ENCODE measurements around the gene RIC1. TPM values are rescaled to one million over a fixed set of nuclear protein-coding genes. Genes with fewer than 3 reads are reported as not detected.

The RIC1 gene
- total RNA-seq, 4 donors from 2014 or later, result 40.5 to 76.0 (median 43.4) TPM

DNA sequence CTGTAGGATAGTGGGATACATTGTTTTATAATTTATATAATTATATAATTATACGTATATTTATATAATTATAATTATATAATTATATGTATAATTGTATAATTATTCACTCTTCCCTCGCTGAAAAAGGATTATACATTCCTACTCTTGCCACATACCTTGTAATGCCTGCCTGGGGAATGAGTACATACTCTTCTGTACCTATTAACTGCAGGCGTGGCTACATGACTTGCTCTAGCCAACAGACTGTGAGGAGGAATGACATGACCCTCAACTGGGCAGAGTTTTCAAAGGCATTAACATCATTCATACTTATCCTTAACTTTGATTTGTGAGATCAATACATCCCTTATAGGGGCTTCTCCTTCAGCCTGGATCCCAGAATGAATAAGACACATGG is 184.9 kb downstream of the RIC1 start:
- Histone ChIP-seq H3K27ac (no peak overlapping the region), H3K27me3 (no peaks in the 10 kb centered on the region), H3K9me3 (no peaks in the 10 kb centered on the region), H3K4me1 (no peaks in the 10 kb centered on the region), H3K36me3 (peaks cover 14% of the 10 kb centered on the region), H3K4me3 (no peak overlapping the region)
- 82% methylated on average over 3 of the region's 3 CpGs for WGBS
- DNase-seq (ENCODE audit: low spot score in 2 of 2), result no peak
- TF ChIP-seq POLR2A (IDR thresholded peaks at IDR 0.05) (no peak), POLR2AphosphoS5 (IDR thresholded peaks at IDR 0.05) (no peak), EP300 (IDR thresholded peaks at IDR 0.05) (no peak)
- TF ChIP-seq, protein P1, sequence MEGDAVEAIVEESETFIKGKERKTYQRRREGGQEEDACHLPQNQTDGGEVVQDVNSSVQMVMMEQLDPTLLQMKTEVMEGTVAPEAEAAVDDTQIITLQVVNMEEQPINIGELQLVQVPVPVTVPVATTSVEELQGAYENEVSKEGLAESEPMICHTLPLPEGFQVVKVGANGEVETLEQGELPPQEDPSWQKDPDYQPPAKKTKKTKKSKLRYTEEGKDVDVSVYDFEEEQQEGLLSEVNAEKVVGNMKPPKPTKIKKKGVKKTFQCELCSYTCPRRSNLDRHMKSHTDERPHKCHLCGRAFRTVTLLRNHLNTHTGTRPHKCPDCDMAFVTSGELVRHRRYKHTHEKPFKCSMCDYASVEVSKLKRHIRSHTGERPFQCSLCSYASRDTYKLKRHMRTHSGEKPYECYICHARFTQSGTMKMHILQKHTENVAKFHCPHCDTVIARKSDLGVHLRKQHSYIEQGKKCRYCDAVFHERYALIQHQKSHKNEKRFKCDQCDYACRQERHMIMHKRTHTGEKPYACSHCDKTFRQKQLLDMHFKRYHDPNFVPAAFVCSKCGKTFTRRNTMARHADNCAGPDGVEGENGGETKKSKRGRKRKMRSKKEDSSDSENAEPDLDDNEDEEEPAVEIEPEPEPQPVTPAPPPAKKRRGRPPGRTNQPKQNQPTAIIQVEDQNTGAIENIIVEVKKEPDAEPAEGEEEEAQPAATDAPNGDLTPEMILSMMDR (IDR thresholded peaks at IDR 0.05), result no peak

DNA sequence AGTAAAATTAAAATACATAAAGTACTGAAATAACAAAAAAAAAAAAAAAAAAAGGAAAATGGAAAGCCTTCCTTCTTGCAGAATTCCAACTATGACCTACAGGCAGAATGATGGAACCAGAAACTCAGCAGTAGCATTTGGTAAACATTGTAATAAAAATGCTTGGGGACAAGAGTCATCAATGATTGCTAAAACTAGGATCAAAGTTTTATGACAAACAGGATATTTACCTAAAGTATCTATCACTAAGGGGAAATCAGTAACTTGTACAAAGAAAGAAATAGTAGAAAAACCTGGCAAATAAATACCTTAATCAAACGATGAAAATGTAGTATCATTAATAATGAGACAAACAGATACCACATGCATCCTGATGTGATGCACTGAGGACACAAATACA is 186.6 kb downstream of the RIC1 start:
- H3K9me3 ChIP-seq, result no peaks in the 10 kb centered on the region
- 85% methylated on average over 1 of the region's 1 CpG for WGBS
- DNase-seq (ENCODE audit: low spot score in 2 of 2), result no peak
- no peak overlapping the region for H3K27ac ChIP-seq
- TF ChIP-seq POLR2A (IDR thresholded peaks at IDR 0.05) (no peak), POLR2AphosphoS5 (IDR thresholded peaks at IDR 0.05) (no peak), EP300 (IDR thresholded peaks at IDR 0.05) (no peak)
- TF ChIP-seq, protein P1 (IDR thresholded peaks at IDR 0.05), result no peak
- no peaks in the 10 kb centered on the region for H3K4me1 ChIP-seq
- no peaks in the 10 kb centered on the region for H3K27me3 ChIP-seq
- peaks cover 16% of the 10 kb centered on the region for H3K36me3 ChIP-seq
- H3K4me3 ChIP-seq, result no peak overlapping the region

DNA sequence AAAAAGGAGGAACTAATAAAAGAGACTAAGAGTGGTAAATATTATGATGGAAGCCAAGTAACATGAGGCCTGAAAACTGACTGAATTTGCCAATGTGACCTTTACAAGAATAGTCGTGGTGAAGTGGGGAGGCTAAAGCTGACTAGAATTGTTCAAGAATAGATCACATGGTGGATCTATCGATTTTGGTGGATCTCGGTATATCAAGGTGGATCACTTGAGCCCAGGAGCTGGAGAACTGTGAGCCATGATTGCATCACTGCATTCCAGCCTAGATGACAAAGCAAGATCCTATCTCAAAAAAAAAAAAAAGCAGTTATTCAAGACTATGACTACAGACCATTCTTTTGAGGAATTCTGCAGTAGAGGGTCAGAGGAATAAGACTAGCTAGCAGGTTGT is 189.0 kb downstream of the RIC1 start:
- DNase-seq (ENCODE audit: low spot score in 2 of 2), result no peak
- Histone ChIP-seq H3K36me3 (peaks cover 19% of the 10 kb centered on the region), H3K4me1 (no peaks in the 10 kb centered on the region), H3K4me3 (no peak overlapping the region), H3K27me3 (no peaks in the 10 kb centered on the region), H3K27ac (no peak overlapping the region), H3K9me3 (no peaks in the 10 kb centered on the region)
- TF ChIP-seq EP300 (IDR thresholded peaks at IDR 0.05), result no peak
- TF ChIP-seq POLR2A (IDR thresholded peaks at IDR 0.05), result no peak
- no peak for TF ChIP-seq POLR2AphosphoS5 (IDR thresholded peaks at IDR 0.05)
- TF ChIP-seq, protein P1 (IDR thresholded peaks at IDR 0.05), result no peak
- WGBS, result 75% methylated on average over 3 of the region's 3 CpGs

DNA sequence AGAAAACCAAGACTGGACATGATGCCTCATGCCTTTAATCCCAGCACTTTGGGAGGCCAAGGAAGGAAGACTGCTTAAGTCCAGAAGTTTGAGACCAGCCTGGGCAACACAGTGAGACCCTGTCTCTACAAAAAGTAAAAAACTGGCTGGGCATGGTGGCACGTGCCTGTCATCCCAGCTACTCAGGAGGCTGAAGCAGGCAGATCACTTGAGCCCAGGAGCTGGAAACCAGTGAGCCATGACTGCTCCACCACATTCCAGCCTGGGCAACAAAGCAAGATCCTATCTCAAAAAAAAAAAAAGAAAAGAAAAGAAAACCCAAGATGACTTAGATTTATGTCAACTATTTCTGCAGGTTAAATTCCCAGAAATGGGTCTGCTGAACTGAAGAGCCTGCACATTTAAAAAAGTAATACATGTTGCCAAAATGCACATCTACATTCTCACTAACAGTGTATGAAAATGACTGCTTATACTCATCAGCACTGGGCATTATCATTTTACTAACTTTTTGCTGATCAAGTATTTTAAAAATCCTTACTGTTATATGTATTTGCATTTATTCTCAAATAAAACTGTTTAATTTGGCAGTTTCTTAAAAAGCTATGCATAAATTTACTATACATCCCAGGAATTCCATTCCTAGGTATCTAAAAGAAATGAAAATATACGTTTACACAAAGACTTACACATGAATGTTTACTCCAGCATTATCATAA is 189.7 kb downstream of the RIC1 start:
- WGBS, result 93% methylated on average over 2 of the region's 2 CpGs
- DNase-seq (ENCODE audit: low spot score in 2 of 2), result no peak
- no peak for TF ChIP-seq POLR2AphosphoS5 (IDR thresholded peaks at IDR 0.05)
- no peak for TF ChIP-seq EP300 (IDR thresholded peaks at IDR 0.05)
- no peak for TF ChIP-seq POLR2A (IDR thresholded peaks at IDR 0.05)
- TF ChIP-seq, protein P1 (IDR thresholded peaks at IDR 0.05), result no peak
- H3K9me3 ChIP-seq, result no peaks in the 10 kb centered on the region
- H3K4me3 ChIP-seq, result no peak overlapping the region
- no peaks in the 10 kb centered on the region for H3K27me3 ChIP-seq
- H3K27ac ChIP-seq, result no peak overlapping the region
- peaks cover 25% of the 10 kb centered on the region for H3K36me3 ChIP-seq
- H3K4me1 ChIP-seq, result no peaks in the 10 kb centered on the region

DNA sequence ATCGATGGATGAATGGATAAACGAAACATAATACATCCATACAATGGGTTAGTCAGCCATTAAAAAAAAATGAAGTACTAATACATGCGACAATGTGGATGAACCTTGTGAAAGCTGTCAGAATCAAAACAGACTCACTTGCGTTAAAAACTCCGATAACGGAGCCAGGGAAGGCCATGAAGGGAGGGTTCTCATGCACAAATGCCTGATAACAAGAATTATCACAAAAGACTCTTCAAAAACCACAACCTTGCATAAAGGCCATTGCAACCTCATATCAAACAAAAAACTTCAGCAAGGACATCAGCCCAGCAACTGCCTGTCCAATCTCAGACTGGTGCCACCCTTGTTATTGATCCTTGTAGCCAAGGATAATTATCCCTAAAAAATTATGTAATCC is 190.3 kb downstream of the RIC1 start:
- no peaks in the 10 kb centered on the region for H3K27me3 ChIP-seq
- H3K4me1 ChIP-seq, result no peaks in the 10 kb centered on the region
- no peak overlapping the region for H3K27ac ChIP-seq
- TF ChIP-seq EP300 (IDR thresholded peaks at IDR 0.05), result no peak
- H3K36me3 ChIP-seq, result peaks cover 31% of the 10 kb centered on the region
- DNase-seq (ENCODE audit: low spot score in 2 of 2), result no peak
- H3K4me3 ChIP-seq, result no peak overlapping the region
- 93% methylated on average over 6 of the region's 6 CpGs for WGBS
- H3K9me3 ChIP-seq, result no peaks in the 10 kb centered on the region

DNA sequence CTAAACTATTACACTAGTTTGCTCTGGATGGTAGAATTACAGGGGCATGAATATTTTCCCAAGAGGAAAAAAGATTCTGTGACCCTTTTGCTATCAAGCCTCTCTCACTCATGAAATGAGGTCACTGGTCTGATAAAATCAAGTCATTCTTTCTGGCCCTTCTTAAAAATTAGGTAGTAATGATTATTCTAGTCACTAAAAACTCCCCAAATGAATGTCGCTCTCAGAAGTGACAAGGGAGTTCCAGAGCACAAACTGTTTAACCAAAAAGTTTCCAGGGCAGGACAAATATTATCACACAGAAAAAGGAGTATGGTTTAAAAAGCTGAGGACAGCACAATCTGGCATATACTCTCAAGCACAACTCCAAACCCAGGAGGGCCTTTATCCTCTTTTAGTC is 191.5 kb downstream of the RIC1 start:
- Histone ChIP-seq H3K27me3 (no peaks in the 10 kb centered on the region), H3K27ac (no peak overlapping the region), H3K4me3 (no peak overlapping the region), H3K9me3 (no peaks in the 10 kb centered on the region), H3K36me3 (peaks cover 39% of the 10 kb centered on the region), H3K4me1 (no peaks in the 10 kb centered on the region)
- WGBS, result 81% methylated on average over 1 of the region's 1 CpG
- no peak for DNase-seq (ENCODE audit: low spot score in 2 of 2)
- TF ChIP-seq POLR2AphosphoS5 (IDR thresholded peaks at IDR 0.05) (no peak), POLR2A (IDR thresholded peaks at IDR 0.05) (no peak), EP300 (IDR thresholded peaks at IDR 0.05) (no peak)
- TF ChIP-seq, protein P1 (IDR thresholded peaks at IDR 0.05), result no peak
